ENCODE measurements around the gene CHST7.

Gene CHST7

GRCh38 chrX:46611658-46612362 lies 38.2 kb downstream of the CHST7 start:
- no peak overlapping the region for H3K4me3 ChIP-seq (ENCODE audit: low read depth, low read length)
- TF ChIP-seq CTCF (IDR thresholded peaks at IDR 0.05; ENCODE audit: low read depth, low read length) = no peak

- H3K4me3 ChIP-seq (ENCODE audit: low read depth, low read length) = no peak overlapping the region
- no peak for TF ChIP-seq CTCF (IDR thresholded peaks at IDR 0.05; ENCODE audit: low read depth, low read length)
Observed at GRCh38 chrX:46617906-46618305, 44.3 kb downstream of the CHST7 start.

GRCh38 chrX:46618947-46619346 lies 45.4 kb downstream of the CHST7 start:
- TF ChIP-seq CTCF (IDR thresholded peaks at IDR 0.05; ENCODE audit: low read depth, low read length) = no peak
- no peak overlapping the region for H3K4me3 ChIP-seq (ENCODE audit: low read depth, low read length)

- no peak for TF ChIP-seq CTCF (IDR thresholded peaks at IDR 0.05; ENCODE audit: low read depth, low read length)
- H3K4me3 ChIP-seq (ENCODE audit: low read depth, low read length) = no peak overlapping the region
Observed at GRCh38 chrX:46620505-46620904, 46.9 kb downstream of the CHST7 start.

GRCh38 chrX:46621572-46621971 lies 48.0 kb downstream of the CHST7 start:
- H3K4me3 ChIP-seq (ENCODE audit: low read depth, low read length) = no peak overlapping the region
- no peak for TF ChIP-seq CTCF (IDR thresholded peaks at IDR 0.05; ENCODE audit: low read depth, low read length)

GRCh38 chrX:46624090-46624786 lies 50.7 kb downstream of the CHST7 start:
- TF ChIP-seq CTCF (IDR thresholded peaks at IDR 0.05; ENCODE audit: low read depth, low read length) = no peak
- no peak overlapping the region for H3K4me3 ChIP-seq (ENCODE audit: low read depth, low read length)

GRCh38 chrX:46626566-46626965 lies 53.0 kb downstream of the CHST7 start:
- no peak for TF ChIP-seq CTCF (IDR thresholded peaks at IDR 0.05; ENCODE audit: low read depth, low read length)
- H3K4me3 ChIP-seq (ENCODE audit: low read depth, low read length) = no peak overlapping the region

All from WI38 (cell line).